NT2/D1 (cell line): ENCODE measurements around the gene TBC1D16.

ENCODE experiments used
- DNase-seq: peaks from one replicate; pipeline ENCODE4 v3.0.0-alpha.2; 2011; ENCODE audit warnings: low read depth, low spot score
- H3K27me3 ChIP-seq: 2 replicates; pipeline ENCODE4 v1.6.0; 2011; ENCODE audit warnings: mild to moderate bottlenecking; ENCODE audit not compliant: insufficient read length, insufficient read depth
- H3K36me3 ChIP-seq: 2 replicates; pipeline ENCODE4 v1.6.1; 2011; ENCODE audit warnings: mild to moderate bottlenecking, low read length, mixed read lengths; ENCODE audit not compliant: insufficient read depth, insufficient read length
- H3K4me1 ChIP-seq: 2 replicates; pipeline ENCODE4 v1.5.1; 2011; ENCODE audit not compliant: insufficient read depth, insufficient read length
- H3K4me3 ChIP-seq: 2 replicates; pipeline ENCODE4 v1.5.1; 2011; ENCODE audit warnings: low read depth; ENCODE audit not compliant: insufficient read length
- H3K9ac ChIP-seq: 2 replicates; pipeline ENCODE4 v1.6.0; 2011; ENCODE audit warnings: low read depth; ENCODE audit not compliant: insufficient read length
- H3K9me3 ChIP-seq: 2 replicates; pipeline ENCODE4 v1.5.1; 2011; ENCODE audit warnings: mild to moderate bottlenecking, low read length; ENCODE audit not compliant: insufficient read depth
- SUZ12 ChIP-seq: IDR thresholded peaks from 2 replicates; pipeline ENCODE4 v1.6.1; 2011; ENCODE audit not compliant: insufficient read length, insufficient read depth; ENCODE audit errors: extremely low read depth
- YY1 ChIP-seq: IDR thresholded peaks from 2 replicates; pipeline ENCODE4 v1.6.1; 2011; ENCODE audit not compliant: insufficient read length, insufficient read depth
- ZNF274 ChIP-seq: IDR thresholded peaks from 2 replicates; pipeline ENCODE4 v1.6.1; 2011; ENCODE audit warnings: mild to moderate bottlenecking, low read depth, low read length

Gene TBC1D16

DNA sequence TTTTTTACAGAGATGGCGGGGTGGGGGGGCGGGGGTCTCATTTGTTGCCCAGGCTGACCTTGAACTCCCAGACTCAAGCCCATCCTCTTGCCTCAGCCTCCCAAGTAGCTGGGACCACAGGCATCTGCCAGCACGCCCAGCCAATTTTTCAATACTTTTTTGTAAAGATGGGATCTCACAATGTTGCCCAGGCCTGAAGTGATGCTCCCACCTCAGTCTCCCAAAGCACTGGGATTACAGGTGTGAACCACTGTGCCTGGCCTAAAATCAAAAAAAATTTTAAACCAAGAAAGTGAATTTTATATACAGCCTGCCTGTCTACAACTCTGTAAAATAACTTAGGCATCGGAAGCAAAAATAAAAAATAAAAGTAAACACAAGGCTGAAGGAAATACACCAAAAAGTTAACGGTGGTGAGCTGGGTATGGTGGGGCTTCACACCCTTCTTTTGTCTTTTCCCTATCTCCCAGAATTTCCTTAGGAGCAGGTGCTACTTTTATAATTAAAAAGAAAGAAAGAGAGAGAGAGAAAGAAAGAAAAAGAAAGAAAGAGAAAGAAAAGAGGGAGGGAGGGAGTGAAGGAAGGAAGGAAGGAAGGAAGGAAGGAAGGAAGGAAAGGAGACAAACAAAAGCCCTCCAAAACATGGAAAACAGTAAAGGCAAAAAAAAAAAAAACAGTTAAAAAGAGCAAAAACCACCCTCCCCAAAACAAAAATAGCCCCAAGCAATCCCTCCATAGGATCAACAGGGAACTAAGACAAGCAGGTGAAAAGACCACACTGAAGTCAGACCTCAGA is 51.4 kb downstream of the TBC1D16 start:
- H3K9ac ChIP-seq = no peak overlapping the region
- H3K4me1 ChIP-seq = peaks cover 30% of the 10 kb centered on the region
- peaks cover 23% of the 10 kb centered on the region for H3K36me3 ChIP-seq
- no peak overlapping the region for H3K4me3 ChIP-seq
- no peak for DNase-seq
- H3K27me3 ChIP-seq = no peaks in the 10 kb centered on the region
- no peak for TF ChIP-seq ZNF274
- H3K9me3 ChIP-seq = no peaks in the 10 kb centered on the region

- H3K4me3 ChIP-seq = no peak overlapping the region
- no peaks in the 10 kb centered on the region for H3K9me3 ChIP-seq
- no peak for DNase-seq
- H3K36me3 ChIP-seq = peaks cover 30% of the 10 kb centered on the region
- peaks cover 30% of the 10 kb centered on the region for H3K4me1 ChIP-seq
- no peaks in the 10 kb centered on the region for H3K27me3 ChIP-seq
- H3K9ac ChIP-seq = no peak overlapping the region
- TF ChIP-seq ZNF274 (no peak), YY1 (no peak)
Measured at GRCh38 chr17:79983456-79983855, 52.2 kb downstream of the TBC1D16 start.

GRCh38 chr17:79982986-79983385 is 52.7 kb downstream of the TBC1D16 start:
- H3K4me3 ChIP-seq = no peak overlapping the region
- peaks cover 26% of the 10 kb centered on the region for H3K4me1 ChIP-seq
- no peak for DNase-seq
- TF ChIP-seq YY1 (no peak), SUZ12 (no peak), ZNF274 (no peak)
- peaks cover 33% of the 10 kb centered on the region for H3K36me3 ChIP-seq
- H3K27me3 ChIP-seq = no peaks in the 10 kb centered on the region
- H3K9me3 ChIP-seq = no peaks in the 10 kb centered on the region
- no peak overlapping the region for H3K9ac ChIP-seq

GRCh38 chr17:79981661-79982101 is 54.0 kb downstream of the TBC1D16 start:
- no peak for DNase-seq
- no peaks in the 10 kb centered on the region for H3K9me3 ChIP-seq
- H3K27me3 ChIP-seq = no peaks in the 10 kb centered on the region
- TF ChIP-seq SUZ12 (no peak), ZNF274 (no peak), YY1 (no peak)
- peaks cover 46% of the 10 kb centered on the region for H3K36me3 ChIP-seq
- peak overlapping the region; percentile 17 for H3K9ac ChIP-seq
- H3K4me3 ChIP-seq = no peak overlapping the region
- H3K4me1 ChIP-seq = peaks cover 17% of the 10 kb centered on the region

- no peak overlapping the region for H3K4me3 ChIP-seq
- TF ChIP-seq ZNF274 (no peak), SUZ12 (no peak), YY1 (no peak)
- no peak overlapping the region for H3K9ac ChIP-seq
- H3K4me1 ChIP-seq = peaks cover 13% of the 10 kb centered on the region
- no peaks in the 10 kb centered on the region for H3K9me3 ChIP-seq
- H3K36me3 ChIP-seq = peaks cover 48% of the 10 kb centered on the region
- DNase-seq = no peak
- no peaks in the 10 kb centered on the region for H3K27me3 ChIP-seq
Measured at GRCh38 chr17:79981090-79981489, 54.6 kb downstream of the TBC1D16 start.

DNA sequence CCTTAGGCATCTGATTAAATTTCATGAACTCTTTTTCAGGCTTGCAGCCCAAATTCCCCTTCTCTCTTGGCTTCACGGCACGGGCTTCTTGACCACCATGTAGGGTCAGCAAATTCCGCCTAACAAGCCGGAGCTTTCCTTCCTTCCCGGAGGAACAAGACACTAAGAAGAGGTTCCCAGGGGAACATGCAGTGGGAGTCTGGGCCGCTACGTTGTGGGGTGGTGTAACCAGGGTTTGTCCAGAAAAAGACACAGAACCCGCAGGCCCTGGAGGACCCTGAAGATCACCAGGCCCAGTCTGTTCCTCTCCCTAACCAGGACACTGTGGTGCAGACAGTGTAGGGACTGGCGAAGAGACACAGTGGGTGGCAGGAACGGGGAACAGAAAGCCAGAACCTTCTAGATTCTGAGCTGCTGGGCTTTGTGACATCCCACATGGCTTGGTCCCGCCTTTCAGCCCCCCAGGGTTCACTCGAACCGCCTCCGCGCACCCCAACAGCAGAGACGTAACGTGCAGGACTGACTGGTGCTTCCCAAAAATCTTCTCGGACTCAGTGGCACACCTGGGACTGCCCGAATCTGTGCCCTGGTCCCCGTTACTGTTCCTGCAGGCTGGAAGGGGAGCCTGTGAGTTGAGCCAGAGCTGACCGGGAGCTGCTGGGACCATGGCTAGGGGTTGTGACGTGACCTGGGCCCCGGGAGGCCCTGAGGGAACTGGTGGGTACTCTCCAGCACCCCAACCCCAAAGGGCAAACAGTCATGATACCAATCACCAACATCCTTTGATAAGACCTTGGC is 55.2 kb downstream of the TBC1D16 start:
- Histone ChIP-seq H3K27me3 (no peaks in the 10 kb centered on the region), H3K36me3 (peaks cover 49% of the 10 kb centered on the region), H3K4me3 (no peak overlapping the region), H3K9ac (no peak overlapping the region), H3K4me1 (peaks cover 13% of the 10 kb centered on the region), H3K9me3 (no peaks in the 10 kb centered on the region)
- TF ChIP-seq ZNF274 (no peak), SUZ12 (no peak), YY1 (no peak)
- DNase-seq = no peak

DNA sequence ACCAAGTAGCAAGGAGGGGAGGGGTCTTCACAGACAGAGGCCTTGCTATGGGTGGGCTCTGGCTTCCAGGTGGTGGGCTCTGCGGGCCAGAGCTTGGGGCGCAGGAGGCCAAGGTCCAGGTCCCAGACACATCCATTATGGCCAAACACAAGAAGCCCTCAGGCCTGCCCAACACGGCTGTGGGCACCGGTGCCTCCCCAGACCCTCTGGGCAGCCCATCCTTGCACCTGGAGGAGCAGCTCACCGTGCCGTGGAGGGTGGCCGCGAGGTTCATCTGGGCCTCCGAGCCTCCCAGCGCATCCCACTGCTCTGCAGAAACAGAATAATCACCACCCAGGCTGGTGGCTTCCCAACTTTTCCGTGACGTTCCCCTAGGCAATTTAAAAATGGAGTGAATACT is 55.9 kb downstream of the TBC1D16 start:
- H3K4me1 ChIP-seq = peaks cover 14% of the 10 kb centered on the region
- no peak for TF ChIP-seq SUZ12
- no peak for TF ChIP-seq YY1
- no peak for TF ChIP-seq ZNF274
- peaks cover 49% of the 10 kb centered on the region for H3K36me3 ChIP-seq
- H3K27me3 ChIP-seq = no peaks in the 10 kb centered on the region
- no peaks in the 10 kb centered on the region for H3K9me3 ChIP-seq
- H3K4me3 ChIP-seq = no peak overlapping the region
- no peak for DNase-seq
- H3K9ac ChIP-seq = no peak overlapping the region
